Activated naive CD4-positive, alpha-beta T cell treated with Interleukin-2 at 50 U/mL for 16 hours (primary cell): ENCODE results near the gene MLLT10.

ENCODE experiments used
- DNase-seq: peaks from one replicate; pipeline ENCODE4 v3.0.0-alpha.2; 2020

The MLLT10 gene

GRCh38 chr10:21501731-21502347, 32.2 kb upstream of the MLLT10 start:
- DNase-seq, result no peak

GRCh38 chr10:21502348-21502740, 31.7 kb upstream of the MLLT10 start:
- DNase-seq, result no peak

GRCh38 chr10:21503542-21503941, 30.5 kb upstream of the MLLT10 start:
- DNase-seq, result no peak

GRCh38 chr10:21505711-21506278, 28.2 kb upstream of the MLLT10 start:
- no peak for DNase-seq

GRCh38 chr10:21506351-21506750, 27.7 kb upstream of the MLLT10 start:
- DNase-seq, result no peak

GRCh38 chr10:21507150-21507549, 26.9 kb upstream of the MLLT10 start:
- no peak for DNase-seq

- no peak for DNase-seq
Measured at GRCh38 chr10:21508706-21509331, 25.2 kb upstream of the MLLT10 start.

- DNase-seq, result no peak
Measured at GRCh38 chr10:21509341-21510240, 24.4 kb upstream of the MLLT10 start.

GRCh38 chr10:21510241-21511094, 23.6 kb upstream of the MLLT10 start:
- no peak for DNase-seq

- no peak for DNase-seq
Measured at GRCh38 chr10:21511095-21511570, 22.9 kb upstream of the MLLT10 start.

- DNase-seq, result no peak
Measured at GRCh38 chr10:21511946-21512572, 22.0 kb upstream of the MLLT10 start.

GRCh38 chr10:21512573-21513404, 21.2 kb upstream of the MLLT10 start:
- DNase-seq, result no peak

- no peak for DNase-seq
Measured at GRCh38 chr10:21513405-21513788, 20.6 kb upstream of the MLLT10 start.

- DNase-seq, result no peak
Measured at GRCh38 chr10:21514129-21514817, 19.8 kb upstream of the MLLT10 start.

- no peak for DNase-seq
Measured at GRCh38 chr10:21514818-21515351, 19.1 kb upstream of the MLLT10 start.

GRCh38 chr10:21515361-21516241, 18.4 kb upstream of the MLLT10 start:
- DNase-seq, result no peak

GRCh38 chr10:21516242-21517131, 17.5 kb upstream of the MLLT10 start:
- DNase-seq, result peak; percentile 54
